CD14-positive monocyte (primary cell): ENCODE results near the gene MRTFA. TPM values are rescaled to one million over a fixed set of nuclear protein-coding genes. Genes with fewer than 3 reads are reported as not detected.
"Not testable (repeated sequence)": the region's sequence is repeated elsewhere in the genome, so short reads cannot be mapped to it uniquely, and the experiment has no call there.

ENCODE experiments used
- DNase-seq, 3 donors: peaks; one replicate each; pipeline ENCODE4 v3.0.0-alpha.2; 2011 to 2022
- H2AFZ ChIP-seq: 2 replicates; pipeline ENCODE4 v1.6.0; 2012; ENCODE audit warnings: mild to moderate bottlenecking, low read depth, low read length, inconsistent platforms; ENCODE audit not compliant: insufficient read depth, poor library complexity, severe bottlenecking
- H3K27ac ChIP-seq, 2 donors: 1 replicate in 1 of 2; 2 replicates in 1 of 2; pipeline ENCODE4 v1.5.1; 2012 to 2013; ENCODE audit warnings: low read length in 2 of 2, control low read depth in 1 of 2, inconsistent platforms in 1 of 2, low read depth in 1 of 2, mild to moderate bottlenecking in 1 of 2
- H3K27me3 ChIP-seq, 2 donors: one replicate each; pipeline versions ENCODE4 v1.6.0 to v1.6.1; 2011 to 2013; ENCODE audit warnings: low read length in 2 of 2; ENCODE audit not compliant: control insufficient read depth in 2 of 2, insufficient read depth in 2 of 2
- H3K36me3 ChIP-seq, 2 donors: replicated peaks in 1 of 2; 1 replicate in 1 of 2; 2 replicates in 1 of 2; pipeline versions ENCODE4 v1.5.1 to v1.6.1; 2012 to 2013; ENCODE audit warnings: low read length in 2 of 2, control low read depth in 1 of 2, inconsistent platforms in 1 of 2, mild to moderate bottlenecking in 1 of 2; ENCODE audit not compliant: insufficient read depth in 2 of 2, control insufficient read depth in 1 of 2
- H3K4me1 ChIP-seq, 2 donors: 1 replicate in 1 of 2; 2 replicates in 1 of 2; pipeline versions ENCODE4 v1.5.1 to v1.6.1; 2012 to 2013; ENCODE audit warnings: low read length in 2 of 2, control low read depth in 1 of 2, inconsistent platforms in 1 of 2, mild to moderate bottlenecking in 1 of 2, moderate library complexity in 1 of 2; ENCODE audit not compliant: insufficient read depth in 2 of 2, control insufficient read depth in 1 of 2
- H3K4me2 ChIP-seq: replicated peaks from 2 replicates; pipeline ENCODE3; 2012; ENCODE audit warnings: low read length, moderate library complexity, mild to moderate bottlenecking; ENCODE audit not compliant: poor library complexity, severe bottlenecking; ENCODE audit errors: extremely low read depth
- H3K4me3 ChIP-seq, 3 experiments: fragments of 200-600 bp in 1 of 3; sonication (generic) in 1 of 3; replicated peaks in 1 of 3; 1 replicate in 2 of 3; 2 replicates in 1 of 3; pipeline ENCODE4 v1.5.1; 2011 to 2013; ENCODE audit warnings: low read length in 3 of 3, mild to moderate bottlenecking in 3 of 3, control low read depth in 2 of 3, low read depth in 2 of 3, inconsistent platforms in 1 of 3, moderate library complexity in 1 of 3
- H3K79me2 ChIP-seq: 2 replicates; pipeline ENCODE4 v1.6.0; 2012; ENCODE audit warnings: mild to moderate bottlenecking, control low read depth, inconsistent platforms, low read length, moderate library complexity; ENCODE audit not compliant: insufficient read depth
- H3K9ac ChIP-seq: 2 replicates; pipeline ENCODE4 v1.6.0; 2017; ENCODE audit warnings: low read length, mild to moderate bottlenecking; ENCODE audit not compliant: insufficient read depth, poor library complexity, severe bottlenecking
- H3K9me3 ChIP-seq, 2 donors: replicated peaks in 1 of 2; 1 replicate in 1 of 2; 2 replicates in 1 of 2; pipeline versions ENCODE4 v1.5.1 to v1.6.1; 2012 to 2013; ENCODE audit warnings: low read length in 2 of 2, control low read depth in 1 of 2; ENCODE audit not compliant: control insufficient read depth in 1 of 2, insufficient read depth in 1 of 2
- H4K20me1 ChIP-seq: 2 replicates; pipeline ENCODE4 v1.6.0; 2012; ENCODE audit warnings: mild to moderate bottlenecking, low read length, control low read depth, moderate library complexity; ENCODE audit not compliant: insufficient read depth
- H3K27ac Mint-ChIP-seq, 7 donors: one replicate each; pipeline ENCODE4 v1.8.0; 2020; ENCODE audit warnings: mild to moderate bottlenecking in 7 of 7, mixed read lengths in 7 of 7, moderate library complexity in 6 of 7, inconsistent platforms in 2 of 7
- H3K27me3 Mint-ChIP-seq, 3 donors: one replicate each; pipeline ENCODE4 v1.8.0; 2021 to 2022; ENCODE audit warnings: low read depth in 3 of 3, mild to moderate bottlenecking in 3 of 3, mixed read lengths in 3 of 3, moderate library complexity in 3 of 3, inconsistent platforms in 1 of 3
- H3K36me3 Mint-ChIP-seq, 2 donors: one replicate each; pipeline ENCODE4 v1.8.0; 2020; ENCODE audit warnings: mixed read lengths in 2 of 2, inconsistent platforms in 1 of 2, mild to moderate bottlenecking in 1 of 2
- H3K4me1 Mint-ChIP-seq: one replicate; pipeline ENCODE4 v1.8.0; 2020; ENCODE audit warnings: mild to moderate bottlenecking, mixed read lengths
- H3K4me3 Mint-ChIP-seq, 2 donors: one replicate each; pipeline ENCODE4 v1.8.0; 2020; ENCODE audit warnings: mild to moderate bottlenecking in 2 of 2, mixed read lengths in 2 of 2, moderate library complexity in 1 of 2
- H3K9me3 Mint-ChIP-seq, 7 donors: one replicate each; pipeline ENCODE4 v1.8.0; 2020 to 2022; ENCODE audit warnings: mixed read lengths in 7 of 7, mild to moderate bottlenecking in 6 of 7, moderate library complexity in 6 of 7, inconsistent platforms in 2 of 7
- CTCF ChIP-seq: fragments of 200-600 bp; IDR thresholded peaks from one replicate; pipeline ENCODE4 v1.8.0; 2022; ENCODE audit warnings: antibody characterized with exemption, mild to moderate bottlenecking
- WGBS: methylation state at CpG from one replicate; pipeline ENCODE4 v1.1.5; 2013; ENCODE audit warnings: missing lambda C conversion rate; ENCODE audit not compliant: insufficient coverage; 5-methylcytosine and 5-hydroxymethylcytosine counted together
- intact Hi-C, 2 donors: fragments of 100-400 bp; cut with micrococcal nuclease; formaldehyde crosslinking; loops; one replicate each; pipeline versions ENCODE4 v1.15.0 to v1.15.1; 2023
- polyA plus RNA-seq, 3 donors: library from polyadenylated mRNA; depleted of rRNA in 1 of 3; unstranded in 2 of 3; stranded (reverse) in 1 of 3; fragments of 300-500 nt in 2 of 3; fragments of >200 nt in 1 of 3; fragmentation: Illumina TruSeq in 2 of 3; gene quantifications; 1 replicate in 2 of 3; 2 replicates in 1 of 3; pipeline ENCODE4 v1.2.3, GENCODE V29; 2012 to 2021

Gene MRTFA
- polyA plus RNA-seq, 3 donors: 14.1 to 33.8 (median 18.9) TPM

GRCh38 chr22:40504285-40505249 lies 132.0 kb downstream of the MRTFA start:
- Histone ChIP-seq H3K9me3 (no peaks in the 10 kb centered on the region), H2AFZ (no peak overlapping the region), H3K4me2 (no peak overlapping the region), H3K9ac (no peak overlapping the region), H3K79me2 (peaks cover 21% of the 10 kb centered on the region), H3K36me3 (no peaks in the 10 kb centered on the region), H3K4me3 (no peak overlapping the region), H3K4me1 (peaks cover 22 to 28% of the 10 kb centered on the region in 2 donors), H3K27ac (peak overlapping the region in 1 of 2 donors; percentile 64), H4K20me1 (no peaks in the 10 kb centered on the region), H3K27me3 (no peaks in the 10 kb centered on the region)
- no peak for DNase-seq
- H3K4me3 Mint-ChIP-seq: no peak overlapping the region
- H3K9me3 Mint-ChIP-seq: peaks cover 0 to 2% (median 0%) of the 10 kb centered on the region in 7 donors
- TF ChIP-seq CTCF: no peak
- WGBS: no CpG with 5 or more reads among the region's 3 CpGs
- peaks cover 27% of the 10 kb centered on the region for H3K4me1 Mint-ChIP-seq
- H3K27ac Mint-ChIP-seq: peak overlapping the region in 4 of 7 donors; percentile 11 to 68 (median 42)
- intact Hi-C loops: no loop called here
- peaks cover 0 to 6% of the 10 kb centered on the region in 2 donors for H3K36me3 Mint-ChIP-seq
- H3K27me3 Mint-ChIP-seq: peaks cover 0 to 2% (median 0%) of the 10 kb centered on the region in 3 donors

GRCh38 chr22:40502919-40503318 lies 133.6 kb downstream of the MRTFA start:
- H3K4me2 ChIP-seq: no peak overlapping the region
- H4K20me1 ChIP-seq: no peaks in the 10 kb centered on the region
- intact Hi-C loops: no loop called here
- peaks cover 10 to 19% of the 10 kb centered on the region in 2 donors for H3K4me1 ChIP-seq
- WGBS: 100% methylated on average over 1 of the region's 1 CpG
- H3K27me3 ChIP-seq: no peaks in the 10 kb centered on the region
- H3K27ac ChIP-seq: no peak overlapping the region
- no peak overlapping the region for H3K4me3 Mint-ChIP-seq
- H3K27ac Mint-ChIP-seq: peak overlapping the region in 2 of 7 donors; percentile 5 to 88
- H3K9ac ChIP-seq: no peak overlapping the region
- peaks cover 19% of the 10 kb centered on the region for H3K79me2 ChIP-seq
- H3K9me3 Mint-ChIP-seq: peaks cover 0 to 2% (median 0%) of the 10 kb centered on the region in 7 donors
- no peak overlapping the region for H2AFZ ChIP-seq
- H3K9me3 ChIP-seq: no peaks in the 10 kb centered on the region
- DNase-seq: no peak
- H3K36me3 Mint-ChIP-seq: peaks cover 0 to 8% of the 10 kb centered on the region in 2 donors
- no peak overlapping the region for H3K4me3 ChIP-seq
- peaks cover 20% of the 10 kb centered on the region for H3K4me1 Mint-ChIP-seq
- H3K27me3 Mint-ChIP-seq: peaks cover 0 to 2% (median 0%) of the 10 kb centered on the region in 3 donors
- TF ChIP-seq CTCF: no peak
- H3K36me3 ChIP-seq: no peaks in the 10 kb centered on the region

DNA sequence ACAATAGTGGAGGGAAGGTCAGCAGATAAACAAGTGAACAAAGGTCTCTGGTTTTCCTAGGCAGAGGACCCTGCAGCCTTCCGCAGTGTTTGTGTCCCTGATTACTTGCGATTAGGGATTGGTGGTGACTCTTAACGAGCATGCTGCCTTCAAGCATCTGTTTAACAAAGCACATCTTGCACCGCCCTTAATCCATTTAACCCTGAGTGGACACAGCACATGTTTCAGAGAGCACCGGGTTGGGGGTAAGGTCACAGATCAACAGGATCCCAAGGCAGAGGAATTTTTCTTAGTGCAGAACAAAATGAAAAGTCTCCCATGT lies 136.1 kb downstream of the MRTFA start:
- H3K4me3 Mint-ChIP-seq, H3K9me3 ChIP-seq, DNase-seq, H3K9ac ChIP-seq, H3K4me2 ChIP-seq, H4K20me1 ChIP-seq, H3K27me3 ChIP-seq, H3K4me3 ChIP-seq, H3K36me3 ChIP-seq, H3K79me2 ChIP-seq, intact Hi-C loops, H3K9me3 Mint-ChIP-seq, H3K27me3 Mint-ChIP-seq, H3K27ac ChIP-seq, H2AFZ ChIP-seq: not testable (repeated sequence)
- WGBS: no CpG with 5 or more reads among the region's 5 CpGs
- Mint-ChIP-seq H3K27ac (peak overlapping the region in 1 of 7 donors; percentile 15), H3K36me3 (peaks cover 4 to 15% of the 10 kb centered on the region in 2 donors), H3K4me1 (peaks cover 18% of the 10 kb centered on the region)
- peaks cover 10 to 19% of the 10 kb centered on the region in 2 donors for H3K4me1 ChIP-seq
